ENCODE data around the gene HEATR5B. TPM values are rescaled to one million over a fixed set of nuclear protein-coding genes. Genes with fewer than 3 reads are reported as not detected.
A peak's percentile ranks its signal among the peaks of the same experiment; 100 is the strongest.

HEATR5B gene
- total RNA-seq = 16.7 and 22.0 TPM in 2 replicates
- 11.5 and 15.7 TPM in 2 replicates for polyA plus RNA-seq
- 5.5 and 7.2 TPM in 2 replicates for polyA plus RNA-seq (2012)
- 12.0 and 12.7 TPM in 2 replicates for polyA minus RNA-seq (ENCODE audit: low replicate concordance)

DNA sequence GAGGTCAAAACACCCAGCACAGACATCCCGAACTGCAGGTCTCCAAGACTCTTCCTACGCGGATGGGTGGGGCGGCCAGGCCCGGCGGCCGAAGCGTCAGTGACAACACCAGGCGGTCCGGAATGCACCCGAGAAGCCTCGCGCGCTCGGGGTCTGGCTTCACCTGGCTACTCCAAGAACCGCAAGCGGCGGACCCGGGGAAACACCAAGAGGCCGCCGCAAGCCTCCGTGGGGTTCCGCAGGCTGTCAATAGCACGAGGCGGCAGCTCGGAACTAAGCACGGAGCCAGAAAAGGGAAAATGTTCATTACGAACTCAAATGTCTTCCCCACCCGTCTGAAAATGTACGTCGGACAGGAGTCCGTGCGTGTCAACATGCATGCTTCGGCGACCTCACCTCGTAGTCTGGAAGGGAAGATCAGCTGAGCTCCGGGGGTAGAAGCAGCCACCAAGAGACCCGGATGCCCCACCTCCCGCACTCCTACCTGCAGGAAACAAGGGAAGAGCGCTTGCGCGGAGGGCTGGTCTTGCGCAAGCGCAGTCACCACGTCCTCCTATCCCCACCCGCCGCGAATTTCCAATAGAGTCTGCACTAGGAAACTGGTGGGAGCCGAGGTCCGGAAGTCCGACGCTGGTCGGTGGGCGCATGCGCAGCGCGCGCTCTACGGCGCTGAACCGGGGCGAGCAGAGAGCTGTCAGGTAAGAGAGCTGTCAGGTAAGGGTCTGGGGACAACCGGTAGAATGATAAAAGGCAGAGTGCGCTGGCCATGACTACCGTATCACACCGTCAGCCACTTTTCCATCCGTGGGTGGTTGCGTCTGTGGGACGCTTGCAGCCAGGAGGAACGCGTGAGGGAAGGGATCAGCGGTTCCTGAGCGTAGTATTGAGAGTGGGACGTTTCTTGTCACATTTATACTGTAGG, at the start of gene HEATR5B, which contains the start of gene GPATCH11:
TSS of gene HEATR5B (minus strand) at position 500 of the 922 bp plus-strand sequence. CDS start 958 bp downstream, outside the sequence.
TSS of gene GPATCH11 (plus strand) at position 646 of the 922 bp plus-strand sequence. CDS start 3,864 bp downstream, outside the sequence.
- no peaks in the 10 kb centered on the region for H4K20me1 ChIP-seq (ENCODE audit: control insufficient read depth, extremely low read depth, insufficient read depth, low read length)
- no peaks in the 10 kb centered on the region for H3K9me3 ChIP-seq (ENCODE audit: control insufficient read depth, insufficient read depth, low read depth, low read length)
- H3K27me3 ChIP-seq (ENCODE audit: control insufficient read depth, insufficient read depth, low read length) = no peaks in the 10 kb centered on the region
- H2AFZ ChIP-seq (ENCODE audit: low read length) = peak within 1 kb of the TSS; percentile 100
- peak within 1 kb of the TSS; percentile 62 for H3K27ac ChIP-seq (ENCODE audit: insufficient read depth, low read length)
- peak within 1 kb of the TSS; percentile 70 for H3K9ac ChIP-seq (ENCODE audit: insufficient read depth, low read length)
- TF ChIP-seq, protein P1, sequence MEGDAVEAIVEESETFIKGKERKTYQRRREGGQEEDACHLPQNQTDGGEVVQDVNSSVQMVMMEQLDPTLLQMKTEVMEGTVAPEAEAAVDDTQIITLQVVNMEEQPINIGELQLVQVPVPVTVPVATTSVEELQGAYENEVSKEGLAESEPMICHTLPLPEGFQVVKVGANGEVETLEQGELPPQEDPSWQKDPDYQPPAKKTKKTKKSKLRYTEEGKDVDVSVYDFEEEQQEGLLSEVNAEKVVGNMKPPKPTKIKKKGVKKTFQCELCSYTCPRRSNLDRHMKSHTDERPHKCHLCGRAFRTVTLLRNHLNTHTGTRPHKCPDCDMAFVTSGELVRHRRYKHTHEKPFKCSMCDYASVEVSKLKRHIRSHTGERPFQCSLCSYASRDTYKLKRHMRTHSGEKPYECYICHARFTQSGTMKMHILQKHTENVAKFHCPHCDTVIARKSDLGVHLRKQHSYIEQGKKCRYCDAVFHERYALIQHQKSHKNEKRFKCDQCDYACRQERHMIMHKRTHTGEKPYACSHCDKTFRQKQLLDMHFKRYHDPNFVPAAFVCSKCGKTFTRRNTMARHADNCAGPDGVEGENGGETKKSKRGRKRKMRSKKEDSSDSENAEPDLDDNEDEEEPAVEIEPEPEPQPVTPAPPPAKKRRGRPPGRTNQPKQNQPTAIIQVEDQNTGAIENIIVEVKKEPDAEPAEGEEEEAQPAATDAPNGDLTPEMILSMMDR (conservative IDR thresholded peaks at IDR 0.05 in 1 of 2, IDR thresholded peaks at IDR 0.05 in 1 of 2; ENCODE audit: low read depth in 1 of 2, low read length in 2 of 2) = no peak
- no peak for TF ChIP-seq EZH2 (IDR thresholded peaks at IDR 0.05; ENCODE audit: low read length, missing control alignments)
- H3K4me3 ChIP-seq (replicated peaks in 1 of 4; ENCODE audit: control extremely low read depth in 1 of 4, insufficient read depth in 1 of 4, low read depth in 3 of 4, low read length in 4 of 4) = peak within 1 kb of the TSS; percentile 85 to 99 (median 94)
- peaks cover 12% of the 10 kb centered on the region for H3K79me2 ChIP-seq (ENCODE audit: control insufficient read depth, insufficient read depth, low read length)
- peak; percentile 93 to 96 for DNase-seq (ENCODE audit: low read depth in 2 of 2)
- peaks cover 10% of the 10 kb centered on the region for H3K4me1 ChIP-seq (ENCODE audit: control insufficient read depth, extremely low read depth, insufficient read depth, low read length)
- no peaks in the 10 kb centered on the region for H3K36me3 ChIP-seq (ENCODE audit: control insufficient read depth, insufficient read depth, low read length)
- peak within 1 kb of the TSS; percentile 99 for H3K4me2 ChIP-seq (ENCODE audit: extremely low read depth, insufficient read depth, low read length)

DNA sequence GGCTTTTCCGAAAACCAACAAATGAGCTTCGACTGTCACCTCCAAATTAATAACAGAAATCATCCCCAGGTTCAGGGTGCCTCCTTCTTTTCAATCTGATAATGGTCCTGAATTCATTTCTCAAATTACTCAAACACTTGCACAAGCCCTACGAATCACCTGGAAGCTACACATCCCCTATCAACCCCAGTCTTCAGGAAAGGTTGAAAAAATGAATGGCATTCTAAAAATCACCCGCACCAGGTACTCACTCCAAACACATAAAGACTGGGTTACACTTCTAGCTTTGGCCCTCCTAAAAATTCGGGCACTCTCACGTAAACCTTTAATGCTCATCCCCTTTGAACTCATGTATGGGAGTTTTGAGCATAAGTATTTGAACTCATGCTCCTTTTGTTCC, 48.7 kb upstream of the HEATR5B start:
- Histone ChIP-seq H3K4me3 (replicated peaks in 1 of 4; ENCODE audit: control extremely low read depth in 1 of 4, insufficient read depth in 1 of 4, low read depth in 3 of 4, low read length in 4 of 4) (no peak overlapping the region), H4K20me1 (ENCODE audit: control insufficient read depth, extremely low read depth, insufficient read depth, low read length) (no peaks in the 10 kb centered on the region), H3K4me2 (ENCODE audit: extremely low read depth, insufficient read depth, low read length) (no peak overlapping the region), H3K9me3 (ENCODE audit: control insufficient read depth, insufficient read depth, low read depth, low read length) (no peaks in the 10 kb centered on the region), H3K9ac (ENCODE audit: insufficient read depth, low read length) (no peak overlapping the region), H3K79me2 (ENCODE audit: control insufficient read depth, insufficient read depth, low read length) (no peaks in the 10 kb centered on the region), H3K27ac (ENCODE audit: insufficient read depth, low read length) (no peak overlapping the region), H3K27me3 (ENCODE audit: control insufficient read depth, insufficient read depth, low read length) (no peaks in the 10 kb centered on the region), H3K36me3 (ENCODE audit: control insufficient read depth, insufficient read depth, low read length) (peaks cover 3% of the 10 kb centered on the region), H3K4me1 (ENCODE audit: control insufficient read depth, extremely low read depth, insufficient read depth, low read length) (no peaks in the 10 kb centered on the region), H2AFZ (ENCODE audit: low read length) (no peak overlapping the region)
- no peak for DNase-seq (ENCODE audit: low read depth in 2 of 2)
- TF ChIP-seq, protein P1 (conservative IDR thresholded peaks at IDR 0.05 in 1 of 2, IDR thresholded peaks at IDR 0.05 in 1 of 2; ENCODE audit: low read depth in 1 of 2, low read length in 2 of 2) = no peak
- TF ChIP-seq EZH2 (IDR thresholded peaks at IDR 0.05; ENCODE audit: low read length, missing control alignments) = no peak

DNA sequence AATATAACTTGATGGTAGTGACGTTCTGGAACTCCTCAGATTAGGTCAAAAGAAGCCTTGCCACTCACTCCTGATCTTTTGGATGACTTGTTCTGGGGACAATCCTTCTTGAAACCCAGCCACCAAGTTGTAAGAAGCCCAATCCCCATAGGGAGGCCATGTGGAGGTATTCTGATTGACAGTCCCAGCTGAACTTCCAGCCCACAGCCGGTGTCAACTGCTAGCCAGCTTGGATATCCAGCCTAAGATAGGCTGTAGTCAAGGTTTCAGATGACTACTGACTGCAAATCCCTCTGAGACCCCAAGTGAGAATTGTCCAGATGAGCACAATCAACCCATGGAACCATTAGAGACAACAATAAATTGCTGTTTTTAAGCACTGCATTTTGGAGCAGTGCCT, 41.2 kb upstream of the HEATR5B start:
- peaks cover 3% of the 10 kb centered on the region for H3K36me3 ChIP-seq (ENCODE audit: control insufficient read depth, insufficient read depth, low read length)
- no peaks in the 10 kb centered on the region for H3K27me3 ChIP-seq (ENCODE audit: control insufficient read depth, insufficient read depth, low read length)
- TF ChIP-seq EZH2 (IDR thresholded peaks at IDR 0.05; ENCODE audit: low read length, missing control alignments) = no peak
- TF ChIP-seq, protein P1 (conservative IDR thresholded peaks at IDR 0.05 in 1 of 2, IDR thresholded peaks at IDR 0.05 in 1 of 2; ENCODE audit: low read depth in 1 of 2, low read length in 2 of 2) = no peak
- no peak overlapping the region for H3K4me2 ChIP-seq (ENCODE audit: extremely low read depth, insufficient read depth, low read length)
- H3K79me2 ChIP-seq (ENCODE audit: control insufficient read depth, insufficient read depth, low read length) = no peaks in the 10 kb centered on the region
- no peak for DNase-seq (ENCODE audit: low read depth in 2 of 2)
- no peak overlapping the region for H3K4me3 ChIP-seq (replicated peaks in 1 of 4; ENCODE audit: control extremely low read depth in 1 of 4, insufficient read depth in 1 of 4, low read depth in 3 of 4, low read length in 4 of 4)
- H2AFZ ChIP-seq (ENCODE audit: low read length) = no peak overlapping the region
- H3K9ac ChIP-seq (ENCODE audit: insufficient read depth, low read length) = no peak overlapping the region
- H3K4me1 ChIP-seq (ENCODE audit: control insufficient read depth, extremely low read depth, insufficient read depth, low read length) = no peaks in the 10 kb centered on the region
- H3K9me3 ChIP-seq (ENCODE audit: control insufficient read depth, insufficient read depth, low read depth, low read length) = no peaks in the 10 kb centered on the region
- H3K27ac ChIP-seq (ENCODE audit: insufficient read depth, low read length) = no peak overlapping the region
- H4K20me1 ChIP-seq (ENCODE audit: control insufficient read depth, extremely low read depth, insufficient read depth, low read length) = no peaks in the 10 kb centered on the region
